GM18909 (cell line): Measurements from ENCODE around the gene CBFA2T2.
"Not testable (repeated sequence)": the region's sequence is repeated elsewhere in the genome, so short reads cannot be mapped to it uniquely, and the experiment has no call there.

Experiments
- ATAC-seq: cut with Tn5 transposase; IDR thresholded peaks from one replicate; pipeline ENCODE4 v1.9.1; 2021; ENCODE audit warnings: mild to moderate bottlenecking; ENCODE audit not compliant: unreplicated experiment, poor library complexity

Gene CBFA2T2

GRCh38 chr20:33490023-33490933, at the start of gene CBFA2T2:
Gene CBFA2T2, plus strand, starts transcription at chr20:33490096. Its CDS starts 172 bp downstream, at chr20:33490268.
- peak; percentile 51 for ATAC-seq

GRCh38 chr20:33440562-33440961, 49.3 kb upstream of the CBFA2T2 start:
- not testable (repeated sequence) for ATAC-seq

GRCh38 chr20:33441142-33441955, 48.5 kb upstream of the CBFA2T2 start:
- ATAC-seq = no peak

GRCh38 chr20:33442136-33443005, 47.5 kb upstream of the CBFA2T2 start:
- ATAC-seq = no peak

- ATAC-seq = peak; percentile 27
Observed at GRCh38 chr20:33443006-33443511, 46.8 kb upstream of the CBFA2T2 start.

- peak; percentile 74 for ATAC-seq
Observed at GRCh38 chr20:33443512-33444239, 46.2 kb upstream of the CBFA2T2 start, which contains the start of gene SNTA1. Gene SNTA1, minus strand, starts transcription at chr20:33443763. Its CDS starts 143 bp downstream, at chr20:33443620.

- ATAC-seq = no peak
Observed at GRCh38 chr20:33444797-33445560, 44.9 kb upstream of the CBFA2T2 start.

GRCh38 chr20:33445881-33446625, 43.8 kb upstream of the CBFA2T2 start:
- no peak for ATAC-seq

GRCh38 chr20:33450867-33451266, 39.0 kb upstream of the CBFA2T2 start:
- ATAC-seq = no peak

- not testable (repeated sequence) for ATAC-seq
Observed at GRCh38 chr20:33456916-33457642, 32.8 kb upstream of the CBFA2T2 start.

GRCh38 chr20:33459599-33459998, 30.3 kb upstream of the CBFA2T2 start:
- ATAC-seq = no peak

- ATAC-seq = no peak
Observed at GRCh38 chr20:33460711-33461110, 29.2 kb upstream of the CBFA2T2 start.

- ATAC-seq = no peak
Observed at GRCh38 chr20:33463332-33464101, 26.4 kb upstream of the CBFA2T2 start.

- ATAC-seq = not testable (repeated sequence)
Observed at GRCh38 chr20:33464759-33465158, 25.1 kb upstream of the CBFA2T2 start.

- no peak for ATAC-seq
Observed at GRCh38 chr20:33465481-33466302, 24.2 kb upstream of the CBFA2T2 start.

GRCh38 chr20:33466303-33466646, 23.6 kb upstream of the CBFA2T2 start:
- ATAC-seq = no peak
